H9 (cell line): Measurements from ENCODE around the gene SPIB. TPM values are rescaled to one million over a fixed set of nuclear protein-coding genes. Genes with fewer than 3 reads are reported as not detected.
A peak's percentile ranks its signal among the peaks of the same experiment; 100 is the strongest.

Experiments
- DNase-seq: peaks from one replicate; pipeline ENCODE4 v3.0.0-alpha.2; 2017
- H2AFZ ChIP-seq: one replicate; pipeline ENCODE4 v1.6.1; 2013; ENCODE audit warnings: mild to moderate bottlenecking, low read length, control low read depth, moderate library complexity
- H2AK5ac ChIP-seq: 2 replicates; pipeline ENCODE4 v1.6.1; 2013; ENCODE audit warnings: low read length, control low read depth, mixed read lengths; ENCODE audit not compliant: insufficient read length
- H2BK120ac ChIP-seq: one replicate; pipeline ENCODE4 v1.6.1; 2013; ENCODE audit warnings: low read depth, mild to moderate bottlenecking, low read length, control low read depth, inconsistent platforms; ENCODE audit not compliant: poor library complexity, severe bottlenecking
- H2BK12ac ChIP-seq: 2 replicates; pipeline ENCODE4 v1.6.1; 2013; ENCODE audit warnings: low read length, control low read depth, mixed read lengths, low read depth; ENCODE audit not compliant: insufficient read length
- H2BK15ac ChIP-seq: 2 replicates; pipeline ENCODE4 v1.6.1; 2013; ENCODE audit warnings: low read depth, low read length, control low read depth
- H2BK20ac ChIP-seq: one replicate; pipeline ENCODE4 v1.6.1; 2013; ENCODE audit warnings: low read depth, mild to moderate bottlenecking, low read length, control low read depth, inconsistent platforms; ENCODE audit not compliant: poor library complexity, severe bottlenecking
- H2BK5ac ChIP-seq: 2 replicates; pipeline ENCODE4 v1.6.1; 2013; ENCODE audit warnings: low read length, control low read depth, mixed read lengths; ENCODE audit not compliant: insufficient read length
- H3K14ac ChIP-seq: 2 replicates; pipeline ENCODE4 v1.6.1; 2013; ENCODE audit warnings: low read length, control low read depth; ENCODE audit not compliant: insufficient read depth
- H3K18ac ChIP-seq: 2 replicates; pipeline ENCODE4 v1.6.1; 2013; ENCODE audit warnings: low read depth, mild to moderate bottlenecking, mixed read lengths, low read length, control low read depth; ENCODE audit not compliant: insufficient read length
- H3K23ac ChIP-seq: 2 replicates; pipeline ENCODE4 v1.6.1; 2013; ENCODE audit warnings: low read length, control low read depth, mixed read lengths, low read depth; ENCODE audit not compliant: insufficient read length
- H3K23me2 ChIP-seq: 2 replicates; pipeline ENCODE4 v1.6.1; 2013; ENCODE audit warnings: low read depth, mild to moderate bottlenecking, mixed read lengths, low read length, control low read depth; ENCODE audit not compliant: insufficient read length, poor library complexity, severe bottlenecking
- H3K27ac ChIP-seq: 2 replicates; pipeline ENCODE4 v1.5.1; 2013; ENCODE audit warnings: low read length, control low read depth, mixed read lengths, low read depth; ENCODE audit not compliant: insufficient read length
- H3K27me3 ChIP-seq: 2 replicates; pipeline ENCODE4 v1.6.1; 2013; ENCODE audit warnings: low read length, control low read depth, inconsistent platforms; ENCODE audit not compliant: insufficient read depth
- H3K4ac ChIP-seq: 2 replicates; pipeline ENCODE4 v1.6.1; 2013; ENCODE audit warnings: low read depth, mild to moderate bottlenecking, control low read depth, inconsistent platforms, low read length, moderate library complexity
- H3K4me1 ChIP-seq: 2 replicates; pipeline ENCODE4 v1.6.1; 2013; ENCODE audit warnings: low read length, control low read depth, inconsistent platforms; ENCODE audit not compliant: insufficient read depth
- H3K4me2 ChIP-seq: 2 replicates; pipeline ENCODE4 v1.6.1; 2013; ENCODE audit warnings: low read length, control low read depth, mixed read lengths; ENCODE audit not compliant: insufficient read length, insufficient read depth
- H3K56ac ChIP-seq: 2 replicates; pipeline ENCODE4 v1.6.1; 2013; ENCODE audit warnings: low read depth, mild to moderate bottlenecking, mixed read lengths, low read length, control low read depth; ENCODE audit not compliant: insufficient read length
- H3K79me1 ChIP-seq: 2 replicates; pipeline ENCODE4 v1.6.1; 2013; ENCODE audit warnings: low read depth, mild to moderate bottlenecking, moderate library complexity, low read length, control low read depth, inconsistent platforms; ENCODE audit not compliant: insufficient read depth, poor library complexity, severe bottlenecking
- H3K79me2 ChIP-seq: 2 replicates; pipeline ENCODE4 v1.6.1; 2013; ENCODE audit warnings: low read length, control low read depth, inconsistent platforms; ENCODE audit not compliant: insufficient read depth
- H3K9ac ChIP-seq: 2 replicates; pipeline ENCODE4 v1.6.1; 2013; ENCODE audit warnings: low read length, control low read depth, mixed read lengths; ENCODE audit not compliant: insufficient read length; ENCODE audit errors: extremely low read depth
- H3K9me3 ChIP-seq: one replicate; pipeline ENCODE4 v1.6.1; 2013; ENCODE audit warnings: low read depth, low read length, inconsistent platforms; ENCODE audit not compliant: control insufficient read depth
- H3T11ph ChIP-seq: one replicate; pipeline ENCODE4 v1.6.1; 2013; ENCODE audit warnings: mild to moderate bottlenecking, low read length, control low read depth, inconsistent platforms
- H4K20me1 ChIP-seq: one replicate; pipeline ENCODE4 v1.6.1; 2013; ENCODE audit not compliant: control insufficient read depth, insufficient read length, insufficient read depth
- H4K5ac ChIP-seq: 2 replicates; pipeline ENCODE4 v1.6.1; 2013; ENCODE audit warnings: low read depth, mild to moderate bottlenecking, mixed read lengths, low read length, control low read depth; ENCODE audit not compliant: insufficient read length
- H4K8ac ChIP-seq: replicated peaks from 2 replicates; pipeline ENCODE4 v1.6.1; 2013; ENCODE audit warnings: low read length, control low read depth, mixed read lengths, low read depth; ENCODE audit not compliant: insufficient read length
- H4K91ac ChIP-seq: 2 replicates; pipeline ENCODE4 v1.6.1; 2013; ENCODE audit warnings: low read depth, mild to moderate bottlenecking, moderate library complexity, mixed read lengths, low read length, control low read depth; ENCODE audit not compliant: insufficient read length
- H3K27ac Mint-ChIP-seq, 3 experiments: 2 replicates in 2 of 3; 3 replicates in 1 of 3; pipeline ENCODE4 v1.8.0; 2020 to 2021; ENCODE audit warnings: mixed read lengths in 3 of 3, mild to moderate bottlenecking in 1 of 3, moderate library complexity in 1 of 3
- H3K27me3 Mint-ChIP-seq: 2 replicates; pipeline ENCODE4 v1.8.0; 2021; ENCODE audit warnings: low read depth, mild to moderate bottlenecking, moderate library complexity, mixed read lengths
- H3K36me3 Mint-ChIP-seq, 3 experiments: 2 replicates in 2 of 3; 3 replicates in 1 of 3; pipeline ENCODE4 v1.8.0; 2020 to 2021; ENCODE audit warnings: low read depth in 3 of 3, mixed read lengths in 3 of 3; ENCODE audit not compliant: insufficient read depth in 1 of 3
- H3K4me1 Mint-ChIP-seq, 2 experiments: 2 replicates each; pipeline ENCODE4 v1.8.0; 2020; ENCODE audit warnings: mixed read lengths in 2 of 2
- H3K4me3 Mint-ChIP-seq, 2 experiments: 2 replicates in 1 of 2; 3 replicates in 1 of 2; pipeline ENCODE4 v1.8.0; 2020 to 2021; ENCODE audit warnings: mild to moderate bottlenecking in 2 of 2, mixed read lengths in 2 of 2, moderate library complexity in 1 of 2
- H3K9me3 Mint-ChIP-seq, 2 experiments: 2 replicates in 1 of 2; 3 replicates in 1 of 2; pipeline ENCODE4 v1.8.0; 2020; ENCODE audit warnings: mild to moderate bottlenecking in 2 of 2, mixed read lengths in 2 of 2, moderate library complexity in 1 of 2
- CTCF ChIP-seq: fragments of 200-600 bp; sonication (generic); conservative IDR thresholded peaks from 3 replicates; pipeline ENCODE4 v1.8.0; 2021; ENCODE audit warnings: antibody characterized with exemption, mild to moderate bottlenecking
- WGBS: extraction: QIAGEN DNeasy Blood & Tissue Kit; methylation state at CpG from one replicate; pipeline ENCODE4 v1.1.7; 2013; ENCODE audit warnings: missing lambda C conversion rate, low lambda C conversion rate, mixed read lengths; ENCODE audit not compliant: insufficient read length; ENCODE audit errors: extremely low coverage; 5-methylcytosine and 5-hydroxymethylcytosine counted together
- total RNA-seq: library from RNA; stranded (reverse); gene quantifications from 2 replicates; pipeline ENCODE4 v1.2.1, GENCODE V29; 2021

Gene SPIB
- total RNA-seq, 1 experiment from 2014 or later = 33.3 TPM

- TF ChIP-seq CTCF = peak; percentile 83
- Histone ChIP-seq H3K18ac (no peak overlapping the region), H4K20me1 (no peaks in the 10 kb centered on the region), H2AK5ac (no peak overlapping the region), H2BK20ac (no peak overlapping the region), H2BK15ac (no peak overlapping the region), H4K8ac (no peak overlapping the region), H2BK5ac (no peak overlapping the region), H3K27me3 (no peaks in the 10 kb centered on the region), H3T11ph (no peak overlapping the region), H3K23ac (no peak overlapping the region), H3K27ac (no peak overlapping the region), H2BK120ac (no peak overlapping the region), H4K91ac (no peak overlapping the region), H3K79me1 (no peaks in the 10 kb centered on the region), H3K4me2 (no peak overlapping the region), H3K9me3 (no peaks in the 10 kb centered on the region), H3K23me2 (no peaks in the 10 kb centered on the region), H3K9ac (no peak overlapping the region), H3K14ac (no peak overlapping the region), H2BK12ac (no peak overlapping the region), H3K56ac (no peak overlapping the region), H2AFZ (no peak overlapping the region), H3K79me2 (no peaks in the 10 kb centered on the region), H4K5ac (no peak overlapping the region), H3K4ac (no peak overlapping the region), H3K4me1 (no peaks in the 10 kb centered on the region)
- peaks cover 15% of the 10 kb centered on the region for H3K27me3 Mint-ChIP-seq
- no peaks in the 10 kb centered on the region; a peak in 1 of 7 replicates for H3K36me3 Mint-ChIP-seq
- no CpG with 5 or more reads among the region's 28 CpGs for WGBS
- H3K4me1 Mint-ChIP-seq = peaks cover 8 to 12% of the 10 kb centered on the region in 2 experiments
- H3K4me3 Mint-ChIP-seq = no peak overlapping the region
- H3K9me3 Mint-ChIP-seq = no peaks in the 10 kb centered on the region; a peak in 1 of 5 replicates
- no peak overlapping the region for H3K27ac Mint-ChIP-seq
- DNase-seq = peak; percentile 81
Measured at GRCh38 chr19:50461066-50461875, 42.5 kb downstream of the SPIB start.
